Smooth muscle cell (in vitro differentiated cells): ENCODE results near the gene ZFYVE28. TPM values are rescaled to one million over a fixed set of nuclear protein-coding genes. Genes with fewer than 3 reads are reported as not detected.

Experiments
- DNase-seq: peaks from one replicate; lab custom pipeline; 2025; ENCODE audit not compliant: unreplicated experiment; lab: John Stamatoyannopoulos, UW
- H2AFZ ChIP-seq: fragments of 200-600 bp; sonication (generic); 2 replicates; pipeline ENCODE4 v1.6.0; 2016; ENCODE audit warnings: antibody characterized with exemption, low read depth, mild to moderate bottlenecking
- H3F3A ChIP-seq: fragments of 200-600 bp; sonication (generic); 2 replicates; pipeline ENCODE4 v1.6.0; 2017; ENCODE audit warnings: antibody characterized with exemption, low read depth
- H3K27ac ChIP-seq: fragments of 200-600 bp; sonication (generic); 2 replicates; pipeline ENCODE4 v1.5.1; 2016; ENCODE audit warnings: low read depth, mild to moderate bottlenecking
- H3K27me3 ChIP-seq: fragments of 200-600 bp; sonication (generic); 2 replicates; pipeline ENCODE4 v1.6.1; 2016; ENCODE audit warnings: low read depth, mild to moderate bottlenecking
- H3K36me3 ChIP-seq: fragments of 200-600 bp; sonication (generic); 2 replicates; pipeline ENCODE4 v1.5.1; 2016; ENCODE audit warnings: low read depth
- H3K4me1 ChIP-seq: fragments of 200-600 bp; sonication (generic); 2 replicates; pipeline ENCODE4 v1.5.1; 2016; ENCODE audit warnings: low read depth
- H3K4me2 ChIP-seq: fragments of 200-600 bp; sonication (generic); 2 replicates; pipeline ENCODE4 v1.6.0; 2016; ENCODE audit warnings: mild to moderate bottlenecking
- H3K4me3 ChIP-seq: fragments of 200-600 bp; sonication (generic); 2 replicates; pipeline ENCODE4 v1.5.1; 2016; ENCODE audit warnings: mild to moderate bottlenecking
- H3K79me2 ChIP-seq: fragments of 200-600 bp; sonication (generic); 2 replicates; pipeline ENCODE4 v1.6.0; 2016; ENCODE audit warnings: low read depth, mild to moderate bottlenecking
- H3K9ac ChIP-seq: fragments of 200-600 bp; sonication (generic); 2 replicates; pipeline ENCODE4 v1.6.0; 2016; ENCODE audit warnings: low read depth
- H3K9me3 ChIP-seq: fragments of 200-600 bp; sonication (generic); replicated peaks from 2 replicates; pipeline ENCODE4 v1.5.1; 2016; ENCODE audit warnings: low read depth
- H4K20me1 ChIP-seq: fragments of 200-600 bp; sonication (generic); 2 replicates; pipeline ENCODE4 v1.6.0; 2016; ENCODE audit warnings: low read depth
- WGBS: methylation state at CpG from one replicate; pipeline ENCODE4 v1.1.7; 2016; ENCODE audit warnings: low lambda C conversion rate; 5-methylcytosine and 5-hydroxymethylcytosine counted together
- polyA plus RNA-seq: library from polyadenylated mRNA; unstranded; fragments of >200 nt; fragmentation: Nextera tagmentation; extraction: Ambion mirVana; gene quantifications from 2 replicates; pipeline ENCODE4 v1.2.1, GENCODE V29; 2016
- total RNA-seq: library from RNA; depleted of rRNA; stranded (reverse); fragments of >200 nt; gene quantifications from 2 replicates; pipeline ENCODE4 v1.2.3, GENCODE V29; 2014
- TF ChIP-seq, protein P1 (sequence below): fragments of 200-600 bp; sonication (generic); IDR thresholded peaks from 2 replicates; pipeline ENCODE4 v1.5.1; 2017; ENCODE audit warnings: borderline replicate concordance, mild to moderate bottlenecking, antibody characterized with exemption; ENCODE audit not compliant: insufficient read depth, poor library complexity, severe bottlenecking

ZFYVE28 gene
- total and polyA plus RNA-seq, 2 experiments from 2014 or later: 0.22 TPM; not detected in 1

DNA sequence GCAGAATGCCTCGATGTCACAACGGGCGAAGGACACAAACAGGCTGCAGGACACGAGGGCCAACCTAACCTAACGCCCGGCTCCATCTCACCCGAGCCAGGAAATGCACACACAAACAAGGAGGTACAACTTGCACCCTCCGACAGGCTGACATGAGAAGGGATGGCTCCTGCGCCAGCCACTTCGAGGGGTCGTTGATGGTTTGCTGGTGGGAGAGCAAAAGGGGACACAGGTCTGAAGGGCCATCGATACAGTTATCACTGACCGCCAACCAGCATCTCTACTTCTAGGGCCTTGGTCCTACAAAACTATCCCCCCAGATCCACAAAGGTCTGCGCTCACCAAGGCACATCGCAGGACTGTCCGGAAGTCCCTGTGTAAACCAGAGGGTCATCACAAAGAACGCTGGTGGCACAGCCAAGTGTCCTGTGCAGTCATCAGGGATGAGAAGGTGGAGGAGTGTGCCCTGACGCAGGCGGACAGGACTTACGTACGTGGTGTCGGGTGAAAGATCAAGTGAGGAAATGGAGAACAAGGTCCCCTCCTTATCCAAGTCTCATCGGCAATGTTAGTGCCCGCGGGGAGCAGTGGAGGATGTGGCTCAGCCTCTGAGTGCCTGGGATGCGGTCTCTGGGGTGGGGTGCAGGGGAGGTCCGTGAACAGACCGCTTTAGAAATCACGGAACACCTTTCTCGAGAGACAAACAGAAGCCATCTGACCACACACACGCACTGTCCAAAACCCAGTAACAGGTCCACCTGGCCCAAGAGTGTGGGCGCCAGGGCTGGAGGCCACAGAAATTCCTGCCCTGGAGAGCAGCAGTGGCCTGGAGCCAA, 163.6 kb downstream of the ZFYVE28 start:
- TF ChIP-seq, protein P1, sequence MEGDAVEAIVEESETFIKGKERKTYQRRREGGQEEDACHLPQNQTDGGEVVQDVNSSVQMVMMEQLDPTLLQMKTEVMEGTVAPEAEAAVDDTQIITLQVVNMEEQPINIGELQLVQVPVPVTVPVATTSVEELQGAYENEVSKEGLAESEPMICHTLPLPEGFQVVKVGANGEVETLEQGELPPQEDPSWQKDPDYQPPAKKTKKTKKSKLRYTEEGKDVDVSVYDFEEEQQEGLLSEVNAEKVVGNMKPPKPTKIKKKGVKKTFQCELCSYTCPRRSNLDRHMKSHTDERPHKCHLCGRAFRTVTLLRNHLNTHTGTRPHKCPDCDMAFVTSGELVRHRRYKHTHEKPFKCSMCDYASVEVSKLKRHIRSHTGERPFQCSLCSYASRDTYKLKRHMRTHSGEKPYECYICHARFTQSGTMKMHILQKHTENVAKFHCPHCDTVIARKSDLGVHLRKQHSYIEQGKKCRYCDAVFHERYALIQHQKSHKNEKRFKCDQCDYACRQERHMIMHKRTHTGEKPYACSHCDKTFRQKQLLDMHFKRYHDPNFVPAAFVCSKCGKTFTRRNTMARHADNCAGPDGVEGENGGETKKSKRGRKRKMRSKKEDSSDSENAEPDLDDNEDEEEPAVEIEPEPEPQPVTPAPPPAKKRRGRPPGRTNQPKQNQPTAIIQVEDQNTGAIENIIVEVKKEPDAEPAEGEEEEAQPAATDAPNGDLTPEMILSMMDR: no peak

DNA sequence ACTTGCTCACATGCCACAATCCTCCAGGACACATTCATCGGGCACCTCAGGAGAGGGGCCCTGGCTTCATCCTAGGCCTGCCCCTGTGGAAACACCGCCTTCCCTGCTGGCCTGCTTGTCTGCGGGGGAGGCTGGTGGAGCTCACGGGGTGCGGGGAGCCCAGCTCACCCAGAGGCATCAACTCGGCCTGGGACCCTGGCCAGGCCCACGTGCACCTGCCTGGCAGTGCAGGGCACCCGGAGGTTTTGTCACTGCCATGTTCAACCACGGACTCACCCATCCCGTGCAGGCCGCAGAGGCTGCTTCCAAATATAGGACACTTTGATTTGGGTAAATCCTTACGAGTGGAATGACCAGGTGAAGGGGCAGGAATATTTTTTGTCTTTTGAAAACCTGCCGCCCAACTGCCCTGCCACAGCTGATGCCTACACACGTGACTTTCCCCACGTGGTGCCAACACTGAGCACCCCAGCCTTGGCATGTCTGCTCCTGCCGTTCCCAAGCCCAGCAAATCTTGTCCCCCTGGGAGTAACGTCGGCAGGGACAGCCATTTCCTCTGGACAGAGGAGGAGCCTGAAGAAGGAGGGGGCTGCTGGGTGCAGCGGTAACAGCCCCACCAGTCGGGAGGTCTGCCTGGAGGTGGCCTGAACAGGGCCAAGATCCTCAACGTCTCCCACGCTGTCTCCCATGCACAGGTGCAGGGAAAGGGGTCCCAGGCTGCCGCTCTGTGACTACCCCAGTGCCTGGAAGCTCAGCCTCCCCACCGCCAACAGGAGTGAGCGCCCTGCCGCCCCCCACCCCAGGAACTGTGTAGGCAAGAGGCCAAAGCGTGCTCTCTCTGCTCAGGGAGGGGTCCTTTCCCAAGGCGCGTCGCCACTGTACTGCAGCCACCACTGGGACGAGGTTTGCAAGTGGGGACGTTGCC, 165.0 kb downstream of the ZFYVE28 start:
- H3K36me3 ChIP-seq: no peaks in the 10 kb centered on the region
- no peak overlapping the region for H3K4me2 ChIP-seq
- no peak for DNase-seq
- H3K27ac ChIP-seq: no peak overlapping the region
- peaks cover 100% of the 10 kb centered on the region for H4K20me1 ChIP-seq
- peaks cover 25% of the 10 kb centered on the region for H3K79me2 ChIP-seq
- H3K27me3 ChIP-seq: no peaks in the 10 kb centered on the region
- H3K4me3 ChIP-seq: no peak overlapping the region
- TF ChIP-seq, protein P1: no peak
- H3F3A ChIP-seq: no peaks in the 10 kb centered on the region
- H3K9ac ChIP-seq: no peak overlapping the region
- H3K4me1 ChIP-seq: no peaks in the 10 kb centered on the region
- 97% methylated on average over 32 of the region's 32 CpGs for WGBS
- H3K9me3 ChIP-seq: no peaks in the 10 kb centered on the region
- H2AFZ ChIP-seq: no peak overlapping the region

More for the DNA sequence above, 163.6 kb downstream of the ZFYVE28 start:
- no peak for DNase-seq
- Histone ChIP-seq H3K27me3 (no peaks in the 10 kb centered on the region), H4K20me1 (peaks cover 100% of the 10 kb centered on the region), H3K36me3 (no peaks in the 10 kb centered on the region), H3K4me2 (no peak overlapping the region), H2AFZ (no peak overlapping the region), H3F3A (no peaks in the 10 kb centered on the region), H3K27ac (no peak overlapping the region), H3K9me3 (no peaks in the 10 kb centered on the region), H3K79me2 (peaks cover 39% of the 10 kb centered on the region), H3K4me1 (peaks cover under 1% of the 10 kb centered on the region), H3K9ac (no peak overlapping the region), H3K4me3 (no peak overlapping the region)
- WGBS: 93% methylated on average over 32 of the region's 32 CpGs

DNA sequence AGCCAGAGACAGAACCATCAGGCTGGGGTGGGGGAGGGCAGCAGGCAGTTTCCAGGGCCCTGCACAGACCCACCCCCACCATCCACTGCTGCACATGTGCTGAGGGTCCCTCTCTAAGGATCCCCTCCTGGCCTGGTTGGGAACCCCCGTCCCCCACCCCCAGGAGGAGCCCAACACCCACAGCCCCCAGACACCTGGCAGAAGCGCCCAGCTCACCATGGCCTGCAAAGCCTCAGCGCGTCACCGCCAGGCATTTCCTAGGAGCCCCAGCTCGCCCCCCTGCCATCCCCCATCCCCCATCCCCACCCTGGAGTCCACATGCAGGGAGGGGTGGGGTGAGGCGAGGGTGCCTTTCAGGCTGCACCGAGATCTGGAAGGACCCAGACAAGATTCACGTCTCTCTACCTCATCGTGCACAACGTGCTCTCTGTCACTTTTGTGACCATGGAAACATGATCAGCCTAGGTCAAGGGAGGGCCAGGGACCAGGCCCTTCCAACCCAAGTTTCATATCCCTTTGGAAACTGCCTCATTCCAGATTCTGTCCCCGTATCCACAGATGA, 165.8 kb downstream of the ZFYVE28 start:
- H2AFZ ChIP-seq: no peak overlapping the region
- H3F3A ChIP-seq: no peaks in the 10 kb centered on the region
- DNase-seq: no peak

More for the DNA sequence above, 165.8 kb downstream of the ZFYVE28 start:
- WGBS: 94% methylated on average over 5 of the region's 12 CpGs
- Histone ChIP-seq H4K20me1 (peaks cover 99% of the 10 kb centered on the region), H3K79me2 (peaks cover 18% of the 10 kb centered on the region), H3K36me3 (no peaks in the 10 kb centered on the region), H3K9me3 (no peaks in the 10 kb centered on the region), H3K4me3 (no peak overlapping the region), H3K27ac (no peak overlapping the region), H3K27me3 (no peaks in the 10 kb centered on the region), H3K4me1 (no peaks in the 10 kb centered on the region), H3K9ac (no peak overlapping the region), H3K4me2 (no peak overlapping the region)
- TF ChIP-seq, protein P1: no peak
